Measurements from ENCODE around the gene SPARC. TPM values are rescaled to one million over a fixed set of nuclear protein-coding genes. Genes with fewer than 3 reads are reported as not detected.

SPARC gene, protein sequence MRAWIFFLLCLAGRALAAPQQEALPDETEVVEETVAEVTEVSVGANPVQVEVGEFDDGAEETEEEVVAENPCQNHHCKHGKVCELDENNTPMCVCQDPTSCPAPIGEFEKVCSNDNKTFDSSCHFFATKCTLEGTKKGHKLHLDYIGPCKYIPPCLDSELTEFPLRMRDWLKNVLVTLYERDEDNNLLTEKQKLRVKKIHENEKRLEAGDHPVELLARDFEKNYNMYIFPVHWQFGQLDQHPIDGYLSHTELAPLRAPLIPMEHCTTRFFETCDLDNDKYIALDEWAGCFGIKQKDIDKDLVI
- 157 TPM for total RNA-seq

DNA sequence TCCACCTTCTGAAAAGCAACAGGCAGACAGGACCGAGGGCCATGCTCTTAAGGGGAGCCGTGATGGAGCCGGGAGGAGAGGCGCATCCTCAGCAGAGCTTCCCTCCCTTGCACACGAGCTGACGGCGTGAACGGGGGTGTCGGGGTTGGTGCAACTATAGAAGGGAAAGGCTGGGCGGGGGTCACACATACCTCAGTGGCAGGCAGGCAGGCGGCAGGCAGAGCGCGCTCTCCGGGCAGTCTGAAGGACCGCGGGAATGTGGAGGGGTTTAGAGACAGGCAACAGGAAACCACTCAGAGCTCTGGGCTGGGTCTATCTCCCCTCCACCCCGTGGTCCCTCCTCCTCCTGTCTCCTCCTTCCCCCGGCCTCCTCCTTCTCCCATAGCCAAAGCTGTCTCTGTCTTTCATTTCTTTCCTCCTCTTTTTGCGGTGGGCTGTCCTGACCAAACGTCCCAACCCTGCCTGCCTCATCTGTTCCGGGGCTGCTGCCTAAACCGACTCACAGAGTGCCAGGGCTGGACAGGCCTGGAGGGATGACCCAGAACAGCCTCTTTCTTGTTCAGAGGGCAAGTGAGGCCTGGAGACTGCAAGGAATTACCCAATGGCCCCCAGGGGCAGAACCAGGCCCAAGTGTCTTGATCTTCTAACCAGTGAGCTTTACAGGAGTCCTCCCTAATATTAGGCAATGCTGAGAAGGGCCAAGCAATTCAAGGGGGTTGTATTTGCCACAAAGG is at the start of gene SPARC:
Gene SPARC (minus strand): TSS at position 242 of the 734 bp plus-strand sequence. CDS start 10,727 bp downstream, outside the sequence.

Small RNAs within 50 kb of the gene (small RNA-seq; reads per million reads assigned to genes)
- gene RN7SKP232 = not detected

Other genes starting within 250 kb of the SPARC start
- 18.0 TPM for gene SLC36A1, start 239.3 kb downstream of the SPARC start, total RNA-seq
- gene FAT2, start 95.6 kb downstream of the SPARC start, total RNA-seq = 7.2 TPM
- 60.4 TPM for gene ATOX1, start 71.7 kb upstream of the SPARC start, total RNA-seq
- gene G3BP1, start 85.0 kb upstream of the SPARC start, total RNA-seq = 81.0 TPM
- gene GLRA1, start 237.9 kb upstream of the SPARC start, total RNA-seq = 5.5 TPM